ENCODE data around the gene KIAA1210. TPM values are rescaled to one million over a fixed set of nuclear protein-coding genes. Genes with fewer than 3 reads are reported as not detected.

The KIAA1210 gene
- total and polyA plus RNA-seq, 2 experiments from 2014 or later, result not detected

GRCh38 chrX:119147486-119147885, 19.9 kb upstream of the KIAA1210 start:
- no peaks in the 10 kb centered on the region for H3K36me3 Mint-ChIP-seq (ENCODE audit: low read depth)
- DNase-seq (ENCODE audit: low spot score) (no peak), ATAC-seq (no peak)
- Histone ChIP-seq H3K27me3 (ENCODE audit: insufficient read depth) (peaks cover 5% of the 10 kb centered on the region; the same call in 1 of the 2 replicates), H2AFZ (no peak overlapping the region), H3K79me2 (replicated peaks; ENCODE audit: insufficient read depth) (no peaks in the 10 kb centered on the region), H3K4me2 (no peak overlapping the region), H3K36me3 (ENCODE audit: insufficient read depth) (no peaks in the 10 kb centered on the region), H3F3A (replicated peaks; ENCODE audit: low read depth) (no peaks in the 10 kb centered on the region), H3K27ac (ENCODE audit: low read depth) (no peak overlapping the region), H4K20me1 (replicated peaks; ENCODE audit: insufficient read depth) (no peaks in the 10 kb centered on the region), H3K4me3 (no peak overlapping the region), H3K9me2 (ENCODE audit: insufficient read depth) (no peaks in the 10 kb centered on the region), H3K4me1 (ENCODE audit: insufficient read depth) (no peaks in the 10 kb centered on the region)
- H3K9me3 Mint-ChIP-seq, result no peaks in the 10 kb centered on the region
- no peak overlapping the region for H3K4me3 Mint-ChIP-seq
- H3K27me3 Mint-ChIP-seq (ENCODE audit: insufficient read depth, low read depth, poor library complexity), result no peaks in the 10 kb centered on the region
- TF ChIP-seq CTCF (conservative IDR thresholded peaks at IDR 0.05; ENCODE audit: low read depth in 2 of 2), result 0 out of 4 replicates have a peak, but pooled peaks of 1 of the 2 experiments have one; percentile 3
- TF ChIP-seq STAT1 (IDR thresholded peaks at IDR 0.05; ENCODE audit: unreplicated experiment), result no peak
- H3K27ac Mint-ChIP-seq, result no peak overlapping the region
- peaks cover 4% of the 10 kb centered on the region for H3K4me1 Mint-ChIP-seq

GRCh38 chrX:119145241-119145653, 17.6 kb upstream of the KIAA1210 start:
- Histone ChIP-seq H3K36me3 (ENCODE audit: insufficient read depth) (no peaks in the 10 kb centered on the region), H4K20me1 (replicated peaks; ENCODE audit: insufficient read depth) (no peaks in the 10 kb centered on the region), H3K27me3 (ENCODE audit: insufficient read depth) (no peaks in the 10 kb centered on the region), H3K9me2 (ENCODE audit: insufficient read depth) (no peaks in the 10 kb centered on the region), H3K4me3 (no peak overlapping the region), H3K4me1 (ENCODE audit: insufficient read depth) (no peaks in the 10 kb centered on the region), H3F3A (replicated peaks; ENCODE audit: low read depth) (no peaks in the 10 kb centered on the region), H2AFZ (no peak overlapping the region), H3K79me2 (replicated peaks; ENCODE audit: insufficient read depth) (no peaks in the 10 kb centered on the region), H3K4me2 (no peak overlapping the region), H3K27ac (ENCODE audit: low read depth) (no peak overlapping the region)
- no peak overlapping the region for H3K4me3 Mint-ChIP-seq
- DNase-seq (ENCODE audit: low spot score), result peak; percentile 48
- no peak overlapping the region for H3K27ac Mint-ChIP-seq
- TF ChIP-seq CTCF (conservative IDR thresholded peaks at IDR 0.05; ENCODE audit: low read depth in 2 of 2) (peak; percentile 57 to 70), JUNB (IDR thresholded peaks at IDR 0.05; ENCODE audit: unreplicated experiment) (no peak)
- no peaks in the 10 kb centered on the region for H3K9me3 Mint-ChIP-seq
- H3K36me3 Mint-ChIP-seq (ENCODE audit: low read depth), result no peaks in the 10 kb centered on the region
- no peaks in the 10 kb centered on the region for H3K4me1 Mint-ChIP-seq
- H3K27me3 Mint-ChIP-seq (ENCODE audit: insufficient read depth, low read depth, poor library complexity), result no peaks in the 10 kb centered on the region
- ATAC-seq, result peak; percentile 60

- no peak overlapping the region for H3K27ac ChIP-seq (ENCODE audit: low read depth)
- ATAC-seq, result no peak
- no peaks in the 10 kb centered on the region for H3F3A ChIP-seq (replicated peaks; ENCODE audit: low read depth)
- no peak overlapping the region for H3K4me3 ChIP-seq
- H4K20me1 ChIP-seq (replicated peaks; ENCODE audit: insufficient read depth), result no peaks in the 10 kb centered on the region
- H3K79me2 ChIP-seq (replicated peaks; ENCODE audit: insufficient read depth), result no peaks in the 10 kb centered on the region
- no peak for DNase-seq (ENCODE audit: low spot score)
- H3K27me3 ChIP-seq (ENCODE audit: insufficient read depth), result no peaks in the 10 kb centered on the region
- no peak overlapping the region for H3K4me2 ChIP-seq
- H3K4me1 ChIP-seq (ENCODE audit: insufficient read depth), result no peaks in the 10 kb centered on the region
- H2AFZ ChIP-seq, result no peak overlapping the region
- no peaks in the 10 kb centered on the region for H3K4me1 Mint-ChIP-seq
- no peak overlapping the region for H3K4me3 Mint-ChIP-seq
- H3K27ac Mint-ChIP-seq, result no peak overlapping the region
- no peaks in the 10 kb centered on the region for H3K9me2 ChIP-seq (ENCODE audit: insufficient read depth)
- no peaks in the 10 kb centered on the region for H3K9me3 Mint-ChIP-seq
- peaks cover 6% of the 10 kb centered on the region for H3K27me3 Mint-ChIP-seq (ENCODE audit: insufficient read depth, low read depth, poor library complexity)
- no peaks in the 10 kb centered on the region for H3K36me3 Mint-ChIP-seq (ENCODE audit: low read depth)
- no peaks in the 10 kb centered on the region for H3K36me3 ChIP-seq (ENCODE audit: insufficient read depth)
- TF ChIP-seq EZH2 (IDR thresholded peaks at IDR 0.05; ENCODE audit: low read depth, unreplicated experiment) (no peak), REST (IDR thresholded peaks at IDR 0.05; ENCODE audit: unreplicated experiment) (no peak), CTCF (conservative IDR thresholded peaks at IDR 0.05; ENCODE audit: low read depth in 2 of 2) (no peak), POLR2AphosphoS5 (IDR thresholded peaks at IDR 0.05; ENCODE audit: low read depth) (no peak), ETS1 (IDR thresholded peaks at IDR 0.05) (no peak)
Observed at GRCh38 chrX:119134466-119134865, 6.9 kb upstream of the KIAA1210 start.

All from GM23338 (cell line).